Mesothelial cell of epicardium (in vitro differentiated cells): ENCODE results near the gene FBLIM1. TPM values are rescaled to one million over a fixed set of nuclear protein-coding genes. Genes with fewer than 3 reads are reported as not detected.

Source experiments
- DNase-seq, 2 experiments: peaks; one replicate each; pipeline ENCODE4 v3.0.0; 2021; ENCODE audit warnings: low spot score in 2 of 2; ENCODE audit not compliant: unreplicated experiment in 2 of 2
- H3K27ac Mint-ChIP-seq: 2 replicates; pipeline ENCODE4 v1.8.0; 2021; ENCODE audit warnings: mixed read lengths
- H3K27me3 Mint-ChIP-seq: 2 replicates; pipeline ENCODE4 v1.8.0; 2021; ENCODE audit warnings: low read depth, mixed read lengths
- H3K36me3 Mint-ChIP-seq: 2 replicates; pipeline ENCODE4 v1.8.0; 2021; ENCODE audit warnings: mixed read lengths
- H3K4me1 Mint-ChIP-seq: 2 replicates; pipeline ENCODE4 v1.8.0; 2021; ENCODE audit warnings: mixed read lengths
- H3K4me3 Mint-ChIP-seq: 2 replicates; pipeline ENCODE4 v1.8.0; 2021; ENCODE audit warnings: mild to moderate bottlenecking, moderate library complexity, mixed read lengths
- H3K9me3 Mint-ChIP-seq: 2 replicates; pipeline ENCODE4 v1.8.0; 2021; ENCODE audit warnings: mixed read lengths
- CTCF ChIP-seq: fragments of 200-600 bp; sonication (generic); IDR thresholded peaks from one replicate; pipeline ENCODE4 v1.5.0; 2021; ENCODE audit warnings: antibody characterized with exemption; ENCODE audit not compliant: unreplicated experiment
- total RNA-seq: library from RNA; stranded (reverse); gene quantifications from 3 replicates; pipeline ENCODE4 v1.2.1, GENCODE V29; 2021

The FBLIM1 gene
- total RNA-seq, 1 donor from 2014 or later, result 103 TPM

GRCh38 chr1:15723631-15724246 lies 34.9 kb upstream of the FBLIM1 start:
- H3K27ac Mint-ChIP-seq, result no peak overlapping the region
- H3K36me3 Mint-ChIP-seq, result peaks cover 13% of the 10 kb centered on the region
- DNase-seq, result no peak
- TF ChIP-seq CTCF, result no peak
- no peak overlapping the region for H3K4me3 Mint-ChIP-seq
- no peaks in the 10 kb centered on the region for H3K9me3 Mint-ChIP-seq
- peaks cover 2% of the 10 kb centered on the region for H3K4me1 Mint-ChIP-seq
- H3K27me3 Mint-ChIP-seq, result no peaks in the 10 kb centered on the region

- Mint-ChIP-seq H3K36me3 (peaks cover 20% of the 10 kb centered on the region), H3K27me3 (no peaks in the 10 kb centered on the region), H3K4me3 (no peak overlapping the region), H3K9me3 (no peaks in the 10 kb centered on the region), H3K4me1 (peaks cover 2% of the 10 kb centered on the region), H3K27ac (no peak overlapping the region)
- DNase-seq, result no peak
- no peak for TF ChIP-seq CTCF
These were observed 33.4 kb upstream of the FBLIM1 start for GRCh38 chr1:15724949-15725880.

GRCh38 chr1:15726508-15726907 lies 32.1 kb upstream of the FBLIM1 start:
- no peak overlapping the region for H3K4me3 Mint-ChIP-seq
- H3K36me3 Mint-ChIP-seq, result peaks cover 20% of the 10 kb centered on the region
- H3K9me3 Mint-ChIP-seq, result no peaks in the 10 kb centered on the region
- DNase-seq, result no peak
- H3K27me3 Mint-ChIP-seq, result no peaks in the 10 kb centered on the region
- H3K4me1 Mint-ChIP-seq, result peaks cover 2% of the 10 kb centered on the region
- no peak overlapping the region for H3K27ac Mint-ChIP-seq
- TF ChIP-seq CTCF, result no peak

- no peak for DNase-seq
- TF ChIP-seq CTCF, result no peak
- Mint-ChIP-seq H3K4me3 (no peak overlapping the region), H3K4me1 (peaks cover 2% of the 10 kb centered on the region), H3K27ac (no peak overlapping the region), H3K36me3 (peaks cover 22% of the 10 kb centered on the region), H3K9me3 (no peaks in the 10 kb centered on the region), H3K27me3 (no peaks in the 10 kb centered on the region)
These were observed 31.6 kb upstream of the FBLIM1 start for GRCh38 chr1:15727021-15727420.

GRCh38 chr1:15727424-15727823 lies 31.2 kb upstream of the FBLIM1 start:
- H3K27ac Mint-ChIP-seq, result no peak overlapping the region
- TF ChIP-seq CTCF, result no peak
- H3K9me3 Mint-ChIP-seq, result no peaks in the 10 kb centered on the region
- H3K27me3 Mint-ChIP-seq, result no peaks in the 10 kb centered on the region
- peaks cover 23% of the 10 kb centered on the region for H3K36me3 Mint-ChIP-seq
- H3K4me3 Mint-ChIP-seq, result no peak overlapping the region
- no peak for DNase-seq
- H3K4me1 Mint-ChIP-seq, result peaks cover 2% of the 10 kb centered on the region
